Progenitor cell of endocrine pancreas (in vitro differentiated cells): ENCODE measurements around the gene USP6NL. TPM values are rescaled to one million over a fixed set of nuclear protein-coding genes. Genes with fewer than 3 reads are reported as not detected.
A peak's percentile ranks its signal among the peaks of the same experiment; 100 is the strongest.

Experiments
- DNase-seq: peaks from one replicate; pipeline ENCODE4 v3.0.0; 2021; ENCODE audit warnings: low spot score; ENCODE audit not compliant: unreplicated experiment
- H3K27ac Mint-ChIP-seq: 2 replicates; pipeline ENCODE4 v1.8.0; 2021; ENCODE audit warnings: mild to moderate bottlenecking, moderate library complexity, mixed read lengths
- H3K27me3 Mint-ChIP-seq: 2 replicates; pipeline ENCODE4 v1.8.0; 2021; ENCODE audit warnings: mixed read lengths
- H3K36me3 Mint-ChIP-seq: 2 replicates; pipeline ENCODE4 v1.8.0; 2022; ENCODE audit warnings: mixed read lengths; ENCODE audit not compliant: insufficient read depth
- H3K4me1 Mint-ChIP-seq: 2 replicates; pipeline ENCODE4 v1.8.0; 2021; ENCODE audit warnings: low read depth, mixed read lengths
- H3K4me3 Mint-ChIP-seq: 2 replicates; pipeline ENCODE4 v1.8.0; 2021; ENCODE audit warnings: low read depth, mild to moderate bottlenecking, moderate library complexity, mixed read lengths
- H3K9me3 Mint-ChIP-seq: 2 replicates; pipeline ENCODE4 v1.8.0; 2021; ENCODE audit warnings: low read depth, mixed read lengths
- total RNA-seq: library from RNA; stranded (reverse); gene quantifications from 2 replicates; pipeline ENCODE4 v1.2.1, GENCODE V29; 2021
- TF ChIP-seq, protein P1 (sequence below): fragments of 200-600 bp; sonication (generic); IDR thresholded peaks from one replicate; pipeline ENCODE4 v1.5.0; 2021; ENCODE audit warnings: antibody characterized with exemption, mild to moderate bottlenecking; ENCODE audit not compliant: unreplicated experiment

USP6NL gene
- total RNA-seq, 1 donor from 2014 or later = 37.3 TPM

DNA sequence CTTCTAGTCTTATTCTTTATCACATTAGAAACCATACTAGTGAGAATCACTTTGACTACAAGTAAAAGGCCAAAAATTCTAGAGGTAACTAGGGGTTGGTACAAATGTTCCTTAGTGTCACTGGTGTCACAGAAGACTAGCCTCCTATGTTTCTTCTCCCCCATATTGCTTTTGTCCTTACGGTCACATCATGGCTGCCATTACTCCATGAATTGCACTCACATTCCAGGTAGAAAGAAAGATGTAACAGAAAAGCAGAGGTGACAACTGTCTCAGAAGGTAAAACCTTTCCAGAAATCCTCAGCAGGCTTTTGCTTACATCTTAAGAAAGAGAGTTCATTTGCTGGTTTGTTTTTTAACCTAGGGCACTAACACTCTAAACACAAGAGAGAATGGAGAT, 42.9 kb downstream of the USP6NL start:
- H3K36me3 Mint-ChIP-seq = peaks cover 6% of the 10 kb centered on the region
- H3K4me1 Mint-ChIP-seq = peaks cover 23% of the 10 kb centered on the region
- TF ChIP-seq, protein P1, sequence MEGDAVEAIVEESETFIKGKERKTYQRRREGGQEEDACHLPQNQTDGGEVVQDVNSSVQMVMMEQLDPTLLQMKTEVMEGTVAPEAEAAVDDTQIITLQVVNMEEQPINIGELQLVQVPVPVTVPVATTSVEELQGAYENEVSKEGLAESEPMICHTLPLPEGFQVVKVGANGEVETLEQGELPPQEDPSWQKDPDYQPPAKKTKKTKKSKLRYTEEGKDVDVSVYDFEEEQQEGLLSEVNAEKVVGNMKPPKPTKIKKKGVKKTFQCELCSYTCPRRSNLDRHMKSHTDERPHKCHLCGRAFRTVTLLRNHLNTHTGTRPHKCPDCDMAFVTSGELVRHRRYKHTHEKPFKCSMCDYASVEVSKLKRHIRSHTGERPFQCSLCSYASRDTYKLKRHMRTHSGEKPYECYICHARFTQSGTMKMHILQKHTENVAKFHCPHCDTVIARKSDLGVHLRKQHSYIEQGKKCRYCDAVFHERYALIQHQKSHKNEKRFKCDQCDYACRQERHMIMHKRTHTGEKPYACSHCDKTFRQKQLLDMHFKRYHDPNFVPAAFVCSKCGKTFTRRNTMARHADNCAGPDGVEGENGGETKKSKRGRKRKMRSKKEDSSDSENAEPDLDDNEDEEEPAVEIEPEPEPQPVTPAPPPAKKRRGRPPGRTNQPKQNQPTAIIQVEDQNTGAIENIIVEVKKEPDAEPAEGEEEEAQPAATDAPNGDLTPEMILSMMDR = no peak
- H3K27me3 Mint-ChIP-seq = no peaks in the 10 kb centered on the region
- no peak overlapping the region for H3K27ac Mint-ChIP-seq
- H3K9me3 Mint-ChIP-seq = peaks cover 2% of the 10 kb centered on the region
- DNase-seq = no peak
- H3K4me3 Mint-ChIP-seq = no peak overlapping the region

DNA sequence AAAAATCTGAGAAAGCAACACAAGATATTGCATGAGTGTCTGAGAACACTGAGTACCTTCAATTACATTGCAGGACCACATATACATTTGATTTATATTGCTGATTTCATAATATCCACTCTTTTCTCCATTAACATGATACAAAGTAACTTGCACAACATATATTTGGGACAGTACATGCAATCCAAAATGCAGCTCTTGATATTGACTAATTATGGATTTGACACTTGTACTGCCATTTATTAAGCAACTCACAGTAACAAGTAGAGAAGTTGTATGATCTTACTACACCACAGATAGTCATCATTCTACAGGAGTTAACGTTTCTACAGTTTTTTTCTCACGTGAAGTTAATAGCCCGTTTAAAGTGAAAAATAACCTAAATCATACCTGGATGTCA, 46.7 kb downstream of the USP6NL start:
- Mint-ChIP-seq H3K36me3 (peaks cover 7% of the 10 kb centered on the region), H3K4me1 (peaks cover 34% of the 10 kb centered on the region), H3K9me3 (peaks cover 2% of the 10 kb centered on the region), H3K4me3 (no peak overlapping the region), H3K27me3 (no peaks in the 10 kb centered on the region), H3K27ac (peak overlapping the region; percentile 19)
- no peak for DNase-seq
- TF ChIP-seq, protein P1 = no peak

DNA sequence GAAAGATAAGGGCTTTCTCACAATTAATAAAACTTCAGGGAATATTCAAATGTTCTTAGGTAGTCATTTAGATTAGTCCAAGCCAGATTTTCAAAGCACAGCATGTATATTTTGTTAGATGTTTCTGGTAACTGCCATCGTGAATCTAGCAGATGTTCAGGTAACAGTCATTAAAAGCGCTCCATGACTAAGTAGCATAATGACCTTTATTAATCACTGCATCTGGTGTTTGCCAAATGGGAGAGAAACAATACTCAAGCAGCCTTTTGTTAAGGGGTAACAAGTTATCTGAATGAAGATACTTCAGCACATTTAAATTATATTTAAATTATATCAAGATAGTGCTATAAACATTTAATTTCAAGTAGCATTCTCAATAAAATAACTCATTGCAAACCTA, 47.5 kb downstream of the USP6NL start:
- Mint-ChIP-seq H3K9me3 (peaks cover 2% of the 10 kb centered on the region), H3K4me1 (peaks cover 38% of the 10 kb centered on the region), H3K27me3 (no peaks in the 10 kb centered on the region), H3K27ac (peak overlapping the region; percentile 68), H3K4me3 (no peak overlapping the region), H3K36me3 (peaks cover 7% of the 10 kb centered on the region)
- TF ChIP-seq, protein P1 = no peak
- no peak for DNase-seq

DNA sequence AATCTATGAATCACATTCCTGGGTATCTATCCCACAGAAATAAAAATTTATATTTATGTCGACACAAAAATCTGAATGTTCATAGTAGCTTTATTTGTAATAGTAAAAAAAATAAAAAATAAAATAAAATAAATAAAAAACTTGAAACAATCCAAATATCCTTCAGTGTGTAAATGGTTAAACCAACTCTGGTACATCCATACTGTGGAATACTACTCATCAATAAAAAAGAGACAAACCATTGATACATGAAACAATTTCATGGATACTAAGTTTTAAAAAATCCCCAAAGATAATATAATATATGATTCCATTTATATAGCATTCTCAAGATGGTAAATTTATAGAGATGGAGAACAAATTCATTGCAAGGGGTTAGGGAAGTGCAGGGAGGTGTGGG, 48.6 kb downstream of the USP6NL start:
- Mint-ChIP-seq H3K27me3 (no peaks in the 10 kb centered on the region), H3K27ac (no peak overlapping the region), H3K4me3 (no peak overlapping the region), H3K36me3 (peaks cover 10% of the 10 kb centered on the region), H3K4me1 (peaks cover 42% of the 10 kb centered on the region), H3K9me3 (peaks cover 5% of the 10 kb centered on the region)
- TF ChIP-seq, protein P1 = no peak
- no peak for DNase-seq

DNA sequence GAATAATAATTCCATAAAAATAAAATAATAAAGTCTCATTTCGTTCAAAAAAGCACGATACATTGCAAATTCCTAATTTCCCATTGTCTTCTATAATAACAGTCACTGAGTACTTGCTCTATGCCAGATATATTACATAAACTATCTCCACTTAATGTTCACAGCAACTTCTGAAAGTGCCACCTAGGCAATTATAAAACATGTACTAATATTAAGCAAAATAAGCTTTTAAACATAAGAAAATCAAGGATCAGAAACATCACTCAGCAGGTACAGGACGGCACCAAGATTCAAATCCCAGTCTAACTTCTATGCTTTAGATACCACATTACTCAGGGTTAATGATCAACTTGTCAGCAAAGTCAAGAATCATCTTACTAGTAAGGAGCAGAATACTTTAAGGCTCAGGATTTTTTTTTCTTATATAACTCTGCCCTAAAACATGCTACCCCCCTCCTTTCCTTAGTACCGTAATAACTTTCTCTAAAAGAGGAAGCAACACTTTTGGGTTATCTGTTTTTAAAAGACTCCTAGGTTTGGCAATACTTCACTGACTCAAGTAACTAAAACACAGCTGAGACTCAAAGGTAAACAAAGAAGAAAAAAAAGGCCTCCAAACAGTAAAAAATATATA, 51.3 kb downstream of the USP6NL start:
- peaks cover 37% of the 10 kb centered on the region for H3K4me1 Mint-ChIP-seq
- peaks cover 23% of the 10 kb centered on the region for H3K36me3 Mint-ChIP-seq
- H3K9me3 Mint-ChIP-seq = peaks cover 20% of the 10 kb centered on the region
- H3K27me3 Mint-ChIP-seq = no peaks in the 10 kb centered on the region
- H3K4me3 Mint-ChIP-seq = no peak overlapping the region
- TF ChIP-seq, protein P1 = no peak
- no peak for DNase-seq
- H3K27ac Mint-ChIP-seq = no peak overlapping the region
